GM19099 (cell line): ENCODE measurements around the gene SURF1.

ENCODE experiments used
- POLR2A ChIP-seq: IDR thresholded peaks from 3 replicates; pipeline ENCODE4 v1.6.1; 2011; ENCODE audit warnings: low read depth; ENCODE audit not compliant: insufficient read length; ENCODE audit errors: extremely low read depth

The SURF1 gene

DNA sequence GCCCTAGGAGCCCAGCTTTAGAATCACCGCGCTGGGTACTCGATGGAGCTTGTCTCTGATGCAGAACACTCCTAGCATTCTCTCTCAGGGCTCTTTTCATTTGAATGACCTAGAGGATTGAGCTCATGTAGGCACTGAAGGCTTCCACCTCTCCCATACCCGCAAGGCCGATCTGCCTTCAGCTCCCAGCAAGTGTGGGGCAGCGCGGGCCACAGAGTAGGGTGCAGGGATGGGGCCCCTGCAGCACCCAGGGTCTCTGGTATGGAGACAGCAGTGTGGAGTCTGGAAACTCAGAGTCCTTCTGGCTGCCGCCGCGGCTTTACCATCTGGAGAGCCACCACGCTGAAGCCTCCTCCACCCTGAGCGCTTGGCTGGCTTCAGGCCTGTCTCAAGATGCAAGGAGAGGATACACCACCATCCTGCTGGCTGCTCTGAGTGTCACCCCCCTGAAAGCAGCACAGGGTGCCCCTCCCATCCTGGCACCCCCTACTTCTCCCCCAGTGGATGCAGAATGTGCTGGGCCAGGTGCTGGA is 32.8 kb upstream of the SURF1 start:
- no peak for TF ChIP-seq POLR2A

- TF ChIP-seq POLR2A = no peak
These were observed 31.4 kb upstream of the SURF1 start for GRCh38 chr9:133387680-133388079.

GRCh38 chr9:133386338-133386737 is 30.1 kb upstream of the SURF1 start:
- TF ChIP-seq POLR2A = no peak

DNA sequence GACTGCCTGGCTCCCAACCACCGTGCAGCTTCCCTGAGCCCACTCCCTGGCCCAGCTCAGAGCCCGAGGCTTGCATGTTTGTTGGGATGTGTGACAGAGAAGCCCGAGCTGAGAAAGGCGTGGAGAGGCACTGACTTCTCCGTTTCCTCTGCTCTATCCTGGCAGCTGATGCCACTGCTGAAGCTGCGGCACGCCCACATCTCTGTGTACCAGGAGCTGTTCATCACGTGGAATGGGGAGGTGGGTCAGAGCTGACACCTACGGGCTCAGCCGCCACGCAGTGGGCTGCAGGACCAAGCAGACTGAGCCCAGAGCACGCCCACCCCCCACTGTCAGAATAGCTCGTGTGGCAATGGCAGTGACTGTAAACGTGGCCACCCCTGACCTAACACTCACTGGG is 29.2 kb upstream of the SURF1 start:
- TF ChIP-seq POLR2A = no peak

DNA sequence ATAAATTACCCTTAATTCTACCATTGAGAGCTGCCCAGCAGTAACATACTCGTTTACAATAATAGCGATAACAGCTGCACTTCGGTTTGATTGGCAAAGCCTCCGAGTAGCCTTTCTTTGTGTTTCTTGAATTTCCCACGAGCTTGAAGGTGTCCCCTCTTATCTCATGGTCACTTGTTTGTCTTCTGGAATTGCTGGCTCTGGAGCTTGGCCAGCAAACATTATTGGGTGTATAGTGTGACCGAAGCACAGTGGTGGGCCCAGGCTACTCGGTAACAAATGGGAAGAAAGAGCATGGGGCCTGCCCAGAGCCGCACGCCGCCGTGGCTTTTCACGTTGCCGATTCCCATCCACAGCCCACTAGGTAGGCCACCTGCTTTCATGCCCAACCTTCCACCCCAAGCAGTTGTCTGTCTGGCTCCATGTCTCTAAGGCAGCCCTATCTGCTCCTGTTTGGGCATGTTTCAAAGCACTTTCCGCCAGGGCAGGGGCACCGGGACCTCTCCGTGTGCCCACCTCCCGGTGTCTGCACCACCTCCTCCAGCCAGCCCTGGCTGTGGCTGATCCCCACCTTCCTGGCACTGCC is 28.5 kb upstream of the SURF1 start:
- no peak for TF ChIP-seq POLR2A

- no peak for TF ChIP-seq POLR2A
These were observed 27.2 kb upstream of the SURF1 start for GRCh38 chr9:133383438-133383837.

DNA sequence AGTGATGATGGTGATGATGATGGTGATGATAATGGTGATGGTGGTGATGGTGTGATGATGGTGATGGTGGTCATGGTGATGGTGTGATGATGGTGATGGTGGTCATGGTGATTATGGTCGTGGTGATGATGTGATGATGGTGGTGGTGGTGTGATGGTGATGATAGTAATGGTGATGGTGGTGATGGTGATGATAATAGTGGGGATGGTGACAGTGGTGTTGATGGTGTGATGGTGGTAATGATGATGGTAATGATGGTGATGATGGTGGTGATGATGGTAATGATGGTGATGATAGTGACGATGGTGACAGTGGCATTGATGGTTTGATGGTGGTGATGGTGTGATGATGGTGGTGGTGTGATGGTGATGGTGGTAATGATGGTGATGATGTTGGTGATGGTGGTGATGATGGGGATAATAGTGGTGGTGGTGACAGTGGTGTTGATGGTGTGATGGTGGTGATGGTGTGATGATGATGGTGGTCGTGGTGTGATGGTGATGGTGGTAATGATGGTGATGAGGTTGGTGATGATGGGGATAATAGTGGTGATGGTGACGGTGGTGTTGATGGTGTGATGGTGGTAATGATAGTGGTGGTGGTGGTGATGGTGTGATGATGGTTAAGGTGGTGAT is 26.3 kb upstream of the SURF1 start:
- no peak for TF ChIP-seq POLR2A

- no peak for TF ChIP-seq POLR2A
These were observed 24.4 kb upstream of the SURF1 start for GRCh38 chr9:133380734-133381133.

DNA sequence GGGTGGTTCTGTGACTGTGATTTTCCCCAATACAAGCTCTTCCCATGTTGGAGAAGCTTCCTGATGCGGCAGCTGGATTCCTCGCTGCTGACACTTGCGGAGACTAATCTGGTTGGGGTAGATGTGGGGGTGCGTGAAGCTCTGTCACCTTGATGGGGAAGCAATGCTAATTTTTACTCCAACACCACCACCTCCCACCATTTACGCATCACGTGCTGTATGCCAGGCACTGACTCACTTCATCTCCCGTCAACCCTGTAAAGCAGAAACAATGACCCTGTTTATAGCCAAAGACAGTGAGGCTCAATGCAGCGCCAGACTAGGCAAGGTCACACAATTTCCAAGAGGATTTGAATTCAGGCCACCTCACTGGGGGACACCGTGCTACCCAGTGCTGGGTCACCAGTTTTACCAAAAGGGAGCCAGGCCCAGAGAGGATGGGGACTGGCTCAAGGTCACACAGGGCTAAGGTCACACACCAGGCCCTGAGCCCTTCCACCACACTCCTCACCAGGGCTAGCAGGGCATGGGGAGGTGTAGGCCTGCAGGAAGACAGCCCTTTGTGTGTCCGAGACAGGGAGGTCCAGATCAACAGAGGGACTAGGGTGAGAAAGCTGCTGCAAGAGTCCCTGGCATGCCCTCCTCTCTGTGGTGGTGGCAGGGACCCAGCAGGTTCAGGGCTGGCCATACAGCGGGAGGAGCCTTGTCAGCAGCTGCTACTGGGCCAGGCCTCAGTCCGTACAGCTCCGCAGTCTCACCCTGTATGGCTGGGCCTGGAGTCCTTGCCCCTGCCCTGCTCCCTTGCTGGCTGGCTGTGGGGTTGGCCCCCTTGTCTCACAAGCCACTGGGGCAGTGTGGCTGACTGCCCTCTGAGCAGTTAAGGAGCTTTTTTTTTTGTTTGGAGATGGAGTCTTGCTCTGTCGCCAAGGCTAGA is 23.1 kb upstream of the SURF1 start:
- no peak for TF ChIP-seq POLR2A

DNA sequence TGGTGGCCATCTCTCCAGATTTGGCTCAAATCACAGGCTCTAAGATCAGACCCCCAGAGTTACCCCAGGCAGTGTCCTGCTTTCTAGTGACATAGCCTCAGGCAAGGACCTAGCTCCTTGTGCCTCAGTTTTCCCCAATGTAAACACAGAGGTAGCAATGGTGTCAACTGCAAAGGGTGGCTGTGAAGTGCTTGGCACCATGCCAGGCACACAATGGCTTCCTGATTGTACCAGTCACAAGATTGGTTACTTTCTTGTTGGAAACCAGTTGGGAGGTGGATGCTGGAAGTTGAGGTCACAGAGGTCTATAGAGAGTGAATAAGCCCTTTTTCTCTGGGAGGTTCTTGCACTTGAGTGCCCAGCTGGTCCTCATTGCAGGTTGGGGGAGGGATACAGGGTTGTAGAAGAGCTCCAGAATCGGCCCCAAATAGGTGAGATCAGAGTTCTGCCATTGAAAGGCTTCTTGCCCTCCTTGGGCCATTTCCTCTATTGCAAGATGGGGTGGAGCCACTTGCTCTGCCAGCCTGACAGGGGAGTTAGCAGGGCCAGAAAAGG is 22.2 kb upstream of the SURF1 start:
- no peak for TF ChIP-seq POLR2A

DNA sequence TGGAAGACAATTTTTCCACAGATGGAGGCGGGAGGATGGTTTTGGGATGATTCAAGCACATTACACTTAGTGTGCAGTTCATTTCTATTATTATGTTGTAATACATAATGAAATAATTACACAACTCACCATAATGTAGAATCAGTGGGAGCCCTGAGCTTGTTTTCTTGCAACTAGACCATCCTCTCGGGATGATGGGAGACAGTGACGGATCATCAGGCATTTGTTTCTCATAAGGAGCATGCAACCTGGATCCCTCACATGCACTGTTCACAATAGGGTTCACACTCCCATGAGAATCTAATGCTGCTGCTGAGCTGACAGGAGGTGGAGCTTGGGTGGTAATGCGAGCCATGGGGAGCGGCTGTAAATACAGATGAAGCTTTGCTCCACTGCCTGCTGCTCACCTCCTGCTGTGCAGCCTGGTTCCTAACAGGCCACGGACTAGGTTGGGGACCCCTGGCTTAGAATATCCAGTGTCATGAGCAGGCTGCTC is 21.5 kb upstream of the SURF1 start:
- no peak for TF ChIP-seq POLR2A

DNA sequence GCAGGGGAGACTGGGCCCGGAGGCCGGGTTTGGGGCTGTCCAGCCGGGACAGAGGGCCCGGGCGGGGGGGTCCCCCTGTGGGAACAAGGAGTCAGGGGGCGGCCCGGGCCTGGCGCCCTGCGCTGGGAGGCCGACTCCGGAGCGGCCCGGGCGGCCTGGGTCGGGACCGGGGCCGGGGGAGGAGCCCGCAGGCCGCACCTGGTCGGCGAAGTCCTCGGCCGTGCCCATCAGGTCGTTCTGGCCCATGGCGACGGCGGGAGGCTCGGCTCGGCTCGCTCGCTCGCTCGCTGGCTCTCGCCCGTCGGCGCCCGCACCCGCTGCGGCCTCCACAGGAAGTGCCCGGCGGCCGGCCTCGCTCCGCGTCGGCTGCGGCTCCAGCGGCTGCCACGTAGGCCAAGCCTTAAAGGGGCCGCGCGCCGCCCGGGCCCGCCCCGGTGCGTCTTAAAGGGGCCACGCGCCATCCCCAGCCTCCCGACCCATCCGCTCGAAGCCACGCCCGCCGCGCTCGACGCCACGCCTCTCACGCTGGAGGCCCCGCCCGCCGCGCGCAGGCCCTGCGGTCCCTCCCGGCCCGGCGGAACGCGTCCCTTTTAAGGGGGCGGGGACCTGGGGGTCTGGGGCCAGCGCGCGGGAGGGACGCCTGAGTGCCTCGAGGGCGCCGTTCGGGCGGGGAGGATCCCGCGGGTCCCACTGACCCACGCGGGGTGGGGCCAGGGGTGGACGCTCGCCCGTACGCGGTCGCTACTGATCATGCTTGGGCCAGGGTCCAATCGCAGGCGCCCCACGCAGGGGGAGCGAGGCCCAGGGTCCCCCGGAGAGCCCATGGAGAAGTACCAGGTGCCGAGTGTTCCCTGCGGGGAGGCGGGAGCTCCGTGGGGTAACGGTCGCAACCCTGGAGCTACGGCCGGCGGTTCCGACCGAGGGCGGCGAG is 19.7 kb upstream of the SURF1 start, which contains the start of the genes STKLD1 and SURF4:
STKLD1 (plus strand) TSS at position 643 of the 931 bp plus-strand sequence; CDS start at position 751, 108 bp downstream.
SURF4 (minus strand) TSS at position 337 of the 931 bp plus-strand sequence; CDS start at position 246, 91 bp downstream.
- TF ChIP-seq POLR2A = peak; percentile 88

- TF ChIP-seq POLR2A = no peak
These were observed 18.9 kb upstream of the SURF1 start for GRCh38 chr9:133375116-133375723.
